H9 (cell line): ENCODE results near the gene GPX7. TPM values are rescaled to one million over a fixed set of nuclear protein-coding genes. Genes with fewer than 3 reads are reported as not detected.

Source experiments
- DNase-seq: peaks from one replicate; pipeline ENCODE4 v3.0.0-alpha.2; 2017
- H2AFZ ChIP-seq: one replicate; pipeline ENCODE4 v1.6.1; 2013; ENCODE audit warnings: mild to moderate bottlenecking, low read length, control low read depth, moderate library complexity
- H2AK5ac ChIP-seq: 2 replicates; pipeline ENCODE4 v1.6.1; 2013; ENCODE audit warnings: low read length, control low read depth, mixed read lengths; ENCODE audit not compliant: insufficient read length
- H2BK120ac ChIP-seq: one replicate; pipeline ENCODE4 v1.6.1; 2013; ENCODE audit warnings: low read depth, mild to moderate bottlenecking, low read length, control low read depth, inconsistent platforms; ENCODE audit not compliant: poor library complexity, severe bottlenecking
- H2BK12ac ChIP-seq: 2 replicates; pipeline ENCODE4 v1.6.1; 2013; ENCODE audit warnings: low read length, control low read depth, mixed read lengths, low read depth; ENCODE audit not compliant: insufficient read length
- H2BK15ac ChIP-seq: 2 replicates; pipeline ENCODE4 v1.6.1; 2013; ENCODE audit warnings: low read depth, low read length, control low read depth
- H2BK20ac ChIP-seq: one replicate; pipeline ENCODE4 v1.6.1; 2013; ENCODE audit warnings: low read depth, mild to moderate bottlenecking, low read length, control low read depth, inconsistent platforms; ENCODE audit not compliant: poor library complexity, severe bottlenecking
- H2BK5ac ChIP-seq: 2 replicates; pipeline ENCODE4 v1.6.1; 2013; ENCODE audit warnings: low read length, control low read depth, mixed read lengths; ENCODE audit not compliant: insufficient read length
- H3K14ac ChIP-seq: 2 replicates; pipeline ENCODE4 v1.6.1; 2013; ENCODE audit warnings: low read length, control low read depth; ENCODE audit not compliant: insufficient read depth
- H3K18ac ChIP-seq: 2 replicates; pipeline ENCODE4 v1.6.1; 2013; ENCODE audit warnings: low read depth, mild to moderate bottlenecking, mixed read lengths, low read length, control low read depth; ENCODE audit not compliant: insufficient read length
- H3K23ac ChIP-seq: 2 replicates; pipeline ENCODE4 v1.6.1; 2013; ENCODE audit warnings: low read length, control low read depth, mixed read lengths, low read depth; ENCODE audit not compliant: insufficient read length
- H3K23me2 ChIP-seq: 2 replicates; pipeline ENCODE4 v1.6.1; 2013; ENCODE audit warnings: low read depth, mild to moderate bottlenecking, mixed read lengths, low read length, control low read depth; ENCODE audit not compliant: insufficient read length, poor library complexity, severe bottlenecking
- H3K27ac ChIP-seq: 2 replicates; pipeline ENCODE4 v1.5.1; 2013; ENCODE audit warnings: low read length, control low read depth, mixed read lengths, low read depth; ENCODE audit not compliant: insufficient read length
- H3K27me3 ChIP-seq: 2 replicates; pipeline ENCODE4 v1.6.1; 2013; ENCODE audit warnings: low read length, control low read depth, inconsistent platforms; ENCODE audit not compliant: insufficient read depth
- H3K4ac ChIP-seq: 2 replicates; pipeline ENCODE4 v1.6.1; 2013; ENCODE audit warnings: low read depth, mild to moderate bottlenecking, control low read depth, inconsistent platforms, low read length, moderate library complexity
- H3K4me1 ChIP-seq: 2 replicates; pipeline ENCODE4 v1.6.1; 2013; ENCODE audit warnings: low read length, control low read depth, inconsistent platforms; ENCODE audit not compliant: insufficient read depth
- H3K4me2 ChIP-seq: 2 replicates; pipeline ENCODE4 v1.6.1; 2013; ENCODE audit warnings: low read length, control low read depth, mixed read lengths; ENCODE audit not compliant: insufficient read length, insufficient read depth
- H3K56ac ChIP-seq: 2 replicates; pipeline ENCODE4 v1.6.1; 2013; ENCODE audit warnings: low read depth, mild to moderate bottlenecking, mixed read lengths, low read length, control low read depth; ENCODE audit not compliant: insufficient read length
- H3K79me1 ChIP-seq: 2 replicates; pipeline ENCODE4 v1.6.1; 2013; ENCODE audit warnings: low read depth, mild to moderate bottlenecking, moderate library complexity, low read length, control low read depth, inconsistent platforms; ENCODE audit not compliant: insufficient read depth, poor library complexity, severe bottlenecking
- H3K79me2 ChIP-seq: 2 replicates; pipeline ENCODE4 v1.6.1; 2013; ENCODE audit warnings: low read length, control low read depth, inconsistent platforms; ENCODE audit not compliant: insufficient read depth
- H3K9ac ChIP-seq: 2 replicates; pipeline ENCODE4 v1.6.1; 2013; ENCODE audit warnings: low read length, control low read depth, mixed read lengths; ENCODE audit not compliant: insufficient read length; ENCODE audit errors: extremely low read depth
- H3K9me3 ChIP-seq: one replicate; pipeline ENCODE4 v1.6.1; 2013; ENCODE audit warnings: low read depth, low read length, inconsistent platforms; ENCODE audit not compliant: control insufficient read depth
- H3T11ph ChIP-seq: one replicate; pipeline ENCODE4 v1.6.1; 2013; ENCODE audit warnings: mild to moderate bottlenecking, low read length, control low read depth, inconsistent platforms
- H4K20me1 ChIP-seq: one replicate; pipeline ENCODE4 v1.6.1; 2013; ENCODE audit not compliant: control insufficient read depth, insufficient read length, insufficient read depth
- H4K5ac ChIP-seq: 2 replicates; pipeline ENCODE4 v1.6.1; 2013; ENCODE audit warnings: low read depth, mild to moderate bottlenecking, mixed read lengths, low read length, control low read depth; ENCODE audit not compliant: insufficient read length
- H4K8ac ChIP-seq: replicated peaks from 2 replicates; pipeline ENCODE4 v1.6.1; 2013; ENCODE audit warnings: low read length, control low read depth, mixed read lengths, low read depth; ENCODE audit not compliant: insufficient read length
- H4K91ac ChIP-seq: 2 replicates; pipeline ENCODE4 v1.6.1; 2013; ENCODE audit warnings: low read depth, mild to moderate bottlenecking, moderate library complexity, mixed read lengths, low read length, control low read depth; ENCODE audit not compliant: insufficient read length
- H3K27ac Mint-ChIP-seq, 3 experiments: 2 replicates in 2 of 3; 3 replicates in 1 of 3; pipeline ENCODE4 v1.8.0; 2020 to 2021; ENCODE audit warnings: mixed read lengths in 3 of 3, mild to moderate bottlenecking in 1 of 3, moderate library complexity in 1 of 3
- H3K27me3 Mint-ChIP-seq: 2 replicates; pipeline ENCODE4 v1.8.0; 2021; ENCODE audit warnings: low read depth, mild to moderate bottlenecking, moderate library complexity, mixed read lengths
- H3K36me3 Mint-ChIP-seq, 3 experiments: 2 replicates in 2 of 3; 3 replicates in 1 of 3; pipeline ENCODE4 v1.8.0; 2020 to 2021; ENCODE audit warnings: low read depth in 3 of 3, mixed read lengths in 3 of 3; ENCODE audit not compliant: insufficient read depth in 1 of 3
- H3K4me1 Mint-ChIP-seq, 2 experiments: 2 replicates each; pipeline ENCODE4 v1.8.0; 2020; ENCODE audit warnings: mixed read lengths in 2 of 2
- H3K4me3 Mint-ChIP-seq, 2 experiments: 2 replicates in 1 of 2; 3 replicates in 1 of 2; pipeline ENCODE4 v1.8.0; 2020 to 2021; ENCODE audit warnings: mild to moderate bottlenecking in 2 of 2, mixed read lengths in 2 of 2, moderate library complexity in 1 of 2
- H3K9me3 Mint-ChIP-seq, 2 experiments: 2 replicates in 1 of 2; 3 replicates in 1 of 2; pipeline ENCODE4 v1.8.0; 2020; ENCODE audit warnings: mild to moderate bottlenecking in 2 of 2, mixed read lengths in 2 of 2, moderate library complexity in 1 of 2
- CTCF ChIP-seq: fragments of 200-600 bp; sonication (generic); conservative IDR thresholded peaks from 3 replicates; pipeline ENCODE4 v1.8.0; 2021; ENCODE audit warnings: antibody characterized with exemption, mild to moderate bottlenecking
- WGBS: extraction: QIAGEN DNeasy Blood & Tissue Kit; methylation state at CpG from one replicate; pipeline ENCODE4 v1.1.7; 2013; ENCODE audit warnings: missing lambda C conversion rate, low lambda C conversion rate, mixed read lengths; ENCODE audit not compliant: insufficient read length; ENCODE audit errors: extremely low coverage; 5-methylcytosine and 5-hydroxymethylcytosine counted together
- total RNA-seq: library from RNA; stranded (reverse); gene quantifications from 2 replicates; pipeline ENCODE4 v1.2.1, GENCODE V29; 2021

GPX7 gene
- total RNA-seq, 1 experiment from 2014 or later = 12.1 TPM

GRCh38 chr1:52600533-52601179 lies 1.5 kb upstream of the GPX7 start:
- Histone ChIP-seq H3K18ac (no peak overlapping the region), H3K27me3 (peaks cover 13% of the 10 kb centered on the region; the same call in 1 of the 2 replicates), H3T11ph (no peak overlapping the region), H3K9me3 (no peaks in the 10 kb centered on the region), H3K4me1 (peaks cover 4% of the 10 kb centered on the region; the same call in 1 of the 2 replicates), H3K4ac (no peak overlapping the region), H2AFZ (no peak overlapping the region), H3K56ac (no peak overlapping the region), H3K79me2 (no peaks in the 10 kb centered on the region), H4K91ac (no peak overlapping the region), H3K23me2 (peaks cover 7% of the 10 kb centered on the region), H3K14ac (no peak overlapping the region), H3K27ac (no peak overlapping the region), H2BK120ac (no peak overlapping the region), H2BK15ac (no peak overlapping the region), H2BK20ac (no peak overlapping the region), H3K79me1 (no peaks in the 10 kb centered on the region), H2AK5ac (no peak overlapping the region), H4K5ac (no peak overlapping the region), H3K9ac (no peak overlapping the region), H4K20me1 (peaks cover 3% of the 10 kb centered on the region), H3K23ac (no peak overlapping the region), H4K8ac (no peak overlapping the region), H2BK12ac (no peak overlapping the region), H2BK5ac (no peak overlapping the region), H3K4me2 (no peak overlapping the region)
- H3K27ac Mint-ChIP-seq = no peak overlapping the region
- no peaks in the 10 kb centered on the region for H3K9me3 Mint-ChIP-seq
- TF ChIP-seq CTCF = no peak
- peaks cover 13 to 16% of the 10 kb centered on the region in 2 experiments for H3K4me1 Mint-ChIP-seq
- DNase-seq = no peak
- no peak overlapping the region; a peak in 1 of 5 replicates for H3K4me3 Mint-ChIP-seq
- H3K27me3 Mint-ChIP-seq = peaks cover 44% of the 10 kb centered on the region
- no peaks in the 10 kb centered on the region for H3K36me3 Mint-ChIP-seq
- no CpG with 5 or more reads among the region's 8 CpGs for WGBS
